SU-DHL-6 (cell line): ENCODE results near the gene WWTR1.

Experiments
- CTCF ChIP-seq: fragments of 200-600 bp; sonication (generic); IDR thresholded peaks from one replicate; pipeline ENCODE4 v1.5.1; 2017; ENCODE audit warnings: antibody characterized with exemption, mild to moderate bottlenecking, low read length, moderate library complexity; ENCODE audit not compliant: insufficient read depth, poor library complexity, severe bottlenecking
- EZH2phosphoT487 ChIP-seq: fragments of 200-600 bp; sonication (generic), shearing (Covaris generic); conservative IDR thresholded peaks from 2 replicates; pipeline ENCODE4 v1.6.1; 2018; ENCODE audit warnings: mild to moderate bottlenecking, antibody characterized with exemption, low read length, moderate library complexity, mixed read lengths

DNA sequence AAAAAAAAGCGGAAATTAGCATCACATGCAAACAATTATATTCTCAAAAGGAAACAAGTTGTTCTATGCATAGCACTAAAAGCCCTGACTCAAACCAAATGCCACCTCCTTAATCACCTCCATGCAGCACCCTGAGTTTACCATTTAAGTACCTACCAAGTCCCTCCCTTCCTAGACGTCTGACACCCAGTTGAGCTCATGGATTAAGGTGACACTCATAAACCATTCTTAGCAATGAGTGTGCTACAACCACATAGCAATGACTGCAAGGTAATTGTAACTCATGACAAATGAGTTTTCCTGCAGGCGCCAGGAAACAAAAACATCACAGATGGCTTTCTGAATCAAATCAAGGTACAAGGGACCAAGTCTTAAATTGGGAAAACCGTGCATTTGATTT lies 32.0 kb downstream of the WWTR1 start:
- no peak for TF ChIP-seq EZH2phosphoT487
- no peak for TF ChIP-seq CTCF
